Left kidney (tissue), 2 donors: Measurements from ENCODE around the gene APP. TPM values are rescaled to one million over a fixed set of nuclear protein-coding genes. Genes with fewer than 3 reads are reported as not detected.

Source experiments
- DNase-seq: peaks from one replicate; pipeline ENCODE4 v3.0.0-alpha.2; 2013
- polyA plus RNA-seq: library from polyadenylated mRNA; unstranded; fragments of 120-200 nt; gene quantifications from one replicate; pipeline ENCODE4 v1.2.1, GENCODE V29; 2013; ENCODE audit not compliant: insufficient read length

Gene APP
- polyA plus RNA-seq, 1 donor = 818 TPM

DNA sequence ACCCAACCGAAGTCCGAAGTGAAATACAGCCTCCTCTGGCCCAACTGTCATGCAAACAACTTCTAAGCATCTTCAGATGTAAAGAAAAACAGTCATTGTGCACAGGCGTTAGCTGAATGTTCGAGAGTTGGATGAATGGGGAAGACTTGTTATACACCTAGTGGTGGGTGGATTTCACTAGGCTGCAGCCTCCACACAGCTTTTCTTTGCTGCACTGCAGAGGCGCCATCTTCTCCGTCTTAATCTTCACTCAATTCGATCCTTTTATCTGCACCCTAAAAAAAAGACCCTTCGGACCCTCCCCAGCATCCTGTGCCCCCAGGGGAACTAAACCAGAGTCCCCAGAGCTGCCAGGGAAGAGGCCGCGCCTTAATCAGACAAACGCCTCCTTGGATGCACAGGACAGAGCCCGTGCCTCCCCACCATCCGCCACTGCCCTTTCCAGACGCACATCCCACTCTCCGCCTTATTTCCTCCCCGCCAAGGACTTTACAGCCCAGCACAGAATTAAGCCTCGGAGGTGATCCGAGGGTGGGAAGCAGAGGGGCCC is 1.4 kb downstream of the APP start:
- peak; percentile 67 for DNase-seq

DNA sequence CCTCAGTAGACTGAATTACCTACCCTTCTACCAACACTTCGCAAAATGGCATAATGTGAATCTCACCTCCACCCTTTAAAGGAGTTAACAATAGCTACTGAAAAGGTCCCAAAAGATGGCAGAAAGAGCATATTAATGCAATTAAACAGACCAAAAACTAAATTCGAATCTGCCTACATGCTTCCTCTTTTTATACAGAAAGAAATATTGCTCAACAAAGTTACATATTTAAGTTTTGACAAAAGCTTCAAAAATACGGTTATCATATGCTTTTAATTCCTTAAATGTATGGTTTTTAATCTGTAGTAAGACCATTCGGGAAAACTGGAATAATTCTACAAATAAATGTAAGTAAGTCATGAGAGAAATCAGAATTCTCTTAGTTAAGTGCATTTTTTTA is 2.2 kb downstream of the APP start:
- no peak for DNase-seq

DNA sequence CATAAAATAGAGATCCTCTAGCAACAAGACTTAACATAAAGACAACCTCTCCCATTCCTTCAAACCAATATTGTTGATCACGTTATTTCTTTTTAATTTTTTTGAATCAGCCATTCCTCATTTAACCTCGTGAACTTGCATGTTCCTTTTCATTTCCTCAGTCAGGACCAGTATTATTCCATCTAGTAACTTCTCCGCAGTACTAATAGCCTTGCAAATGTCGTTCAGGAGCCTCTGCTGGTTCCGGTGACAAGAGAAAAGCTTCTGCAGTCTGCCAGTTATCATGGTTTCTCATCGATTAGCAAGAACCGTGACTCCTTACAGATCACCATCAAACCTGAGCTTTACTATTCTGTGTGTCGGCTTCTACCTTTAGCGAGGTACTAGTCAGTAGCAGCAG is 3.0 kb downstream of the APP start:
- DNase-seq = no peak

DNA sequence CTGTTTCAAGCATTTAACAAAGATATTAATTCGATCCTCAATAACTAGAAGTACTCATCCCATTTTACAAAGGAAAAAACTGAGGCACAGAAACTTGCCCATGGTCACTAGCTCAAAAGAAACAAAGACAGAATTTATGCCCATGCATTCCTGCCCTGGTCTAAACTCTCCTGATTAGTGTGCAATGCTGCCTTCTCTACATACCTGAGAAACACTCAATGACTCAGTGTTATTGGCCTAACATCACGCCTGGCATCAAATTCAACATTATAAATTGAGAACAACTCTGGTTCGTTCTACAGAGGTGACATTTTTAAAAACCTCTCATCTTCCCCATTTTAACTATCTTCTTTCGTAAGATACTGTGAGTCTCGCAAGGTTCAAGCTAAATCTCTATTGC is 5.2 kb downstream of the APP start:
- DNase-seq = no peak

DNA sequence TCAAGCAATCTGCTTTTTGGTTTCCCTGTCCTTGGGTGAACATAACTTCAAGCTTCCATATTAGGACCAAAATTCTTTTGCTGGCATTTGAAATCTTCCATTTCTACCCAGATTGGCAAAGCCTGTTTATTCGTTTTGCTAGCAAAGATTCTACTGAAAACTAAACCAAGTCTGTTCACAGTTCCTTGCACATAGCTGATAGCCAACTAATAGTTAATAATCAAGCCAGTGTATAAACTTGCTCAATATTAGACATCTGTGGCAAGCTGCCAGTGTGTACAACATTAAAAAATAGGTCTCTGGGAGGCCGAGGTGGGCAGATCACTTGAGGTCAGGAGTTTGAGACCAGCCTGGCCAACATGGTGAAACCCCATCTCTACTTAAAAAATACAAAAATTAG is 6.3 kb downstream of the APP start:
- DNase-seq = no peak

DNA sequence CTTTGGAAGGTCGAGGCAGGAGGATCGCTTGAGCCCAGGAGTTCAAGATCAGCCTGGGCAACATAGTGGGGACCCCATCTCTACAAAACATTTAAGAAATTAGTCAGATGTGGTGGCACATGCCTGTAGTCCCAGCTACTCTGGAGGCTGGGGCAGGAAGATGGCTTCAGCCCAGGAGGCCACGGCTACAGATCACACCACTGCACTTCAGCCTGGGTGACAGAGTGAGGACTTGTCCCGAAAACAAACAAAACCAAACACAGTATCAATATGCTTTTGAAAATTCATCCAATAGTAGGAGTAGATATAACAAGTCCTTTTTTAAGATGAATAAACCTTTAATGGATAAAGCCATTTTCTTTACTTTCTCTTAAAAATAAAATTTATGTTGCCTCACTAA is 8.5 kb downstream of the APP start:
- no peak for DNase-seq

DNA sequence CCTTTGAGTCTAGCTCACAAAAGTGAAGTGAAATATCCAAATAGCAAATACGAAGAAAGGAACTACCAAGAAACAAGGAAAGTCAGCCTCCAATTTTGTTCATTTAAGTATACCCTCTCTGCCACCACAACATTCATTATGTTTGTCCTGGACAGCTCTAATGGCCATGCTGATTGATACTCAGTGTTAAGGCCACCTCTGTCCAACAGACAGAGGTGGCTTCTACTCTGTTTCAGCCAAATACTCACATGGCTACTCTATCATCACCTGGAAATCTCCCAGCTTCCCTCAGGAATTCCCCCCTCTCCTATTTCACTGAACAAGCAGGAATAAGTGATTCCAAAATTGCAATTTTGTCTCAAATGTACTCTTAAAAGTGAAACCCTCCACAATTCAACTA is 10.7 kb downstream of the APP start:
- DNase-seq = no peak

DNA sequence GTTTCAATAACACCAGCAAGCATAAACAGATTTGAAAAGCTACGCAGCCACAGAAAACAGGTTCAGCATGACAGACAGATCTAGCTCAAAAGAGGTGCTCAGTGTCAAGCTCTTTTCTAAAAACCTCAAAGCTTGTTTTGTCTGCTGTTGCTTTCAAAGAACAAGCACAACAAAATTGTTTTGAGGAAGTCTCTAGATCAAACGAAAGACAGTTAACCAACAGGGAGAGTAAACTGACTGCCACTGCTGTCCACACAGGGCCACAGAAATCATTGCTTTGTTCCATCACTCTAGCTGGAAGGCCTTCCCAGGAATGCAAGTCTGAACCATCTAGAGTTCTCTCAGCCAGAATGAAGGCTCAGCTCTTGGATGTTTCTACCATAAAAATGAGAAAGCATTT is 12.8 kb downstream of the APP start:
- no peak for DNase-seq

DNA sequence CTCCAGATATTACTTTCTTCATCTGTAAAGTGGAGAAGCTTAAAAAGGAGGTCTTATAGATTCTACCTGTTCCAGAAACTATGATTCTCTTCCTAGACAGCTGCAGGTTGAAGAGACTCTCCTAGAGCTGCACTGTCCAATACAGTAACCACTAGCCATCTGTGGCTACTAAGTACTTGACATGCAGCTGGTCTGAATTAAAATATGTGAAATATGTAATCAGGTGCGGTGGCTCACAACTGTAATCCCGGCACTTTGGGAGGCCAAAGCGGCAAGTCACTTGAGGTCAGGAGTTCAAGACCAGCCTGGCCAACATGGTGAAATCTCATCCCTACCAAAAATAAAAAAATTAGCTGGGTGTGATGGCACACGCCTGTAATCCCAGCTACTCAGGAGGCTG is 15.8 kb downstream of the APP start:
- no peak for DNase-seq

GRCh38 chr21:26153758-26154157 is 16.8 kb downstream of the APP start:
- no peak for DNase-seq

- no peak for DNase-seq
These were observed 21.7 kb downstream of the APP start for GRCh38 chr21:26148840-26149354.

DNA sequence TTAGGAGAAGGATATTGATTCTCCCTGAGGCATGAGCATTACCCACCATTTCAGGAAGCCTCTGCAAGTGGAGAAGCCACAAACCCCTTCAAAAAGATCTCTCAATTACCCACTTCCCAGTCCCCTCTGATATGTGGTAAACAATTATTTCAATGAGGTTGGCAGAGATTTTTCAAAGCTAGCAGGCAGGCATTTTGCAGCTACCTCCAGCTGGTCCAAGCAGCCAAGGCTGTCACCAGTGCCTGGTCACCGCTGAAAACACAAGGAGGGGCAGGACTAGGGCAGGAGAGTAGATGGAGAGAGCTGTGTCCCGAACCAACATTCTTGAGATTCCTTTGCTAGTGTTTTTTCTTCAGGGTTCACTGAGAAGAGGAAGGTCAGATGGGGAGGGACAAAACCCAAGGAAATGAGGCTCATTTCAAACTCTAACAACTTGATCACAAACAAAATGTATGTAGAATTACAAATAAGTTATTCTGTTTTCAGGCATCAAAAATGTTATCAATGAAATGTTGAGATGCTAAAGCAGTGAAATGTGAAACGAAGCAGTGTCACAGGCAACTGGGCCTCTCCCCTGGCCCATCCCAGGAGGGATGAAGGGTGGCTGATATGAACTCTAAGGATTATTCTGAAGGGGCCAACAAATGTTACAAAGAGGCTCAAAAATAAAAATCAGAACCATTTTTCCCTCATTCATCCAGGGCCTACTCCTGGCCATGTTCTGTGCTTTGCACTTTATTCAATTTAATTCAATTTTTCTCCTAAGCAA is 22.3 kb downstream of the APP start:
- peak; percentile 52 for DNase-seq

- DNase-seq = no peak
These were observed 23.0 kb downstream of the APP start for GRCh38 chr21:26147535-26147934.

DNA sequence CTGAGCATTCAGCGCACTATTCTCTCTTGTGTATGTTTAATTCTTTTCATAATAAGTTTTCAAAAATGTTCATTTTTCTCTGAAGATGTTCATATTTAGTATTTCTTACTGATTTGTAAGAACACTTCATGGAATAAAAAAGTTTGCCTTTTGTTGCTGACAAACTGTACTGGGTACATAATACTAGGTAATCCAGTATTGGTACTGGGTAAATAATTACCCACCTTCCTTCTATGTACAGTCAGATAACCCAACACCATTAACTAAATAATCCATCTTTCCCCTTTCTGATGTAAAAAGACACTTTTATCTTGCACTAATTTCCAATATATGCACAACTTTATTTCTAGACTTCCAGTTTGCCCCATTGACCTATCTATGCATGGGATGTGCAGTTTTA is 23.9 kb downstream of the APP start:
- DNase-seq = no peak

DNA sequence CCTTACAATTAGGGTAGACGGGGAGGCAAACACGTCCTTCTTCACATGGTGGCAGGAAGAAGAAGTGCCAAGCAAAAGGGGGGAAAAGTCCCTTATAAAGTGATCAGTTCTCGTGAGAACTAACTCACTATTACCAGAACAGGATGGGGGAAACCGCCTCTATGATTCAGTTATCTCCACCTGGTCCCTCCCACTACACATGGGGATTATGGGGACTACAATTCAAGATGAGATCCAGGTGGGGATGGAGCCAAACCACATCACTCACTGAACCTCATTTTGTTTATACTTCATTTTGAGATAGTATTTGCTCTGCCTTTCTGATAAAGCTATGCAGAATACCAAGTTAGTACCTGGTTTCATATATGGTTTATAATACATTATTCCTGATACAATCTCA is 26.5 kb downstream of the APP start:
- DNase-seq = no peak

DNA sequence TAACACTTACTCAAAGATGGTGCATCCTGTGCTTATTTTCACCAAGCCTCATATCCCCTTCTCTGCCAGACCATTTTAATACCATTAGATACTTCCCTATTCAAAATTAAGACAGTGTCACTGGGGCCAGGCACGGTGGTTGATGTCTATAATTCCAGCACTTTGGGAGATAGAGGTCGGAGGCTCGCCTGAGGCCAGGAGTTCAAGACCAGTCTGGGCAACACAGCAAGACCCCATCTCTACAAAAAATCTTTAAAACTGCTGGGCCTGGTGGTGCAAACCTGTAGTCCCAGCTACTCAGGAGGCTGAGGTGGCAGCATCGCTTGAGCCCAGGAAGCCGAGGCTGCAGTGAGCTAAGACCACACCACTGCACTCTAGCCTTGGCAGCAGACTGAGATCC is 28.2 kb downstream of the APP start:
- no peak for DNase-seq

DNA sequence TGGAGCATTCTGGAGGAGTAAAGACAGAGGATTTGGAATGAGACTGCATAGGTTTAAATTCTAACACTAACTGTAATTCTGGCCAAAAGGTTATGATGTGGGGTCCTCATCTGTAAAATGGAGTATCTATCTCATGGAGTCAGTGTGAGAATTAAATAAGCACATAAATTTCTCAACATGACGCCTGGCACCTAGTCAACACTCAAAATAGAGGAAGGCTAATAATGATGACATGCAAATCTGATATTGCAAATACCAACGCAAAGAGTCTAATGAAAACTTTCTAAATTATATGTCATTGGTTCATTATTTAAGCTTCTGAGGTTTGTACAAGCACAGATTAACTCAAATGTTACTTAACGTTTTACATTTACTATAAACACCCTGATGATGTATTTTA is 29.6 kb downstream of the APP start:
- no peak for DNase-seq

DNA sequence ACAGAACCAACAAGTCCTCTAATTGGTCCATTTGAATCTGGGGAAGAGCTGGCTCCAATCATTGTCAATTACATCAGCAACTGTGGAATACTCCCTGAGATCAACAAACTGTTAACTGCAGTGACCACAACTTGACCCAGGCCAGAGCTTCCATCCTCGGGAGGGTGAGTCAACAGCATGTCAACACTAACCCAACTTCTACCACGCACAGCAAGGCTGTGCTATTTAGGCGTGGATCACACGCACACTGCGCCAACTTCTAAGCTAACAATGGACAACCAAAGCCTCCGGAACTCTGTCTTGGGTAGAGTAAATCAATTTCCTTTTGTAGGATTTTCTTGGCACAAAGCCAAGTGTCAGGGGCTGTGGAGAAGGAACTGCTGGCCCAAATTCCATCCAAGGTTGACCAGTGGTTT is 30.4 kb downstream of the APP start:
- peak; percentile 24 for DNase-seq

GRCh38 chr21:26138615-26139257 is 31.8 kb downstream of the APP start:
- DNase-seq = no peak

- DNase-seq = no peak
These were observed 33.0 kb downstream of the APP start for GRCh38 chr21:26137379-26138060.

DNA sequence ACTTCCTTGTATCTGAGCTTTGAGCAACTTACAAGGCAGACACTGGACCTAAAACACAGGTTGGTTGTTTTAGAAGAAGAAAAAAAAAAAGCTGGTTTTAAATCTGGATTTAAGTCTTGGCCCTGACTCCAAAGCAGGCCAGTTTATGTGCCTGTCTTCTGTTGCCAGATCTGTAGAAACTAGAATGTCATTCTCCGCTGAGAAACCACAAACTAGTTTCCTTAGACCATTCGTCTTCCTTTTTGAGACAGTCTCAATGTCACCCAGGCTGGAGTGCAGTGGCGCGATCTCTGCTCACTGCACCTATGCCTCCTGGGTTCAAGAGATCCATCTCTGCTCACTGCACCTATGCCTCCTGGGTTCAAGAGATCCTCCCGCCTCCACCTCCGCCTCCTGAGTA is 33.9 kb downstream of the APP start:
- no peak for DNase-seq

- no peak for DNase-seq
These were observed 35.0 kb downstream of the APP start for GRCh38 chr21:26135520-26135919.

- DNase-seq = no peak
These were observed 39.0 kb downstream of the APP start for GRCh38 chr21:26131554-26131953.
